GM12878 (cell line): ENCODE results near the gene PLCG2. TPM values are rescaled to one million over a fixed set of nuclear protein-coding genes. Genes with fewer than 3 reads are reported as not detected.
"Not testable (repeated sequence)": the region's sequence is repeated elsewhere in the genome, so short reads cannot be mapped to it uniquely, and the experiment has no call there.

ENCODE experiments used
- ATAC-seq: fragments of 200-7000 bp; cut with Tn5 transposase; 3 replicates; pipeline ENCODE4 v1.9.1; 2020; ENCODE audit warnings: mild to moderate bottlenecking, moderate library complexity
- BruUV-seq: library from RNA; stranded (reverse); fragments of 400-500 nt; replicated peaks from 2 replicates; lab custom pipeline; 2021; lab: Mats Ljungman, UMichigan
- CTCF ChIA-PET: fragments of 300-600 bp; sonication (Branson Sonifier 250); formaldehyde crosslinking; extraction: SDS; loops from one replicate; lab custom pipeline; 2021; ENCODE audit warnings: inconsistent platforms; lab: Yijun Ruan, JAX
- POLR2A ChIA-PET: fragments of 350-600 bp; formaldehyde crosslinking; extraction: SDS; loops from one replicate; lab custom pipeline; 2021; ENCODE audit warnings: inconsistent platforms; lab: Charles Lee
- RAD21 ChIA-PET: fragments of 300-600 bp; sonication (Branson Sonifier 250); formaldehyde crosslinking; loops from one replicate; lab custom pipeline; 2023; ENCODE audit warnings: antibody characterized with exemption; ENCODE audit not compliant: unreplicated experiment; lab: Charles Lee
- SMC1A ChIA-PET: fragments of 300-600 bp; sonication (Branson Sonifier 250); formaldehyde crosslinking; loops from one replicate; lab custom pipeline; 2023; ENCODE audit not compliant: unreplicated experiment, uncharacterized antibody; lab: Charles Lee
- DNase-seq: peaks from one replicate; pipeline ENCODE4 v3.0.0-alpha.2; 2011; ENCODE audit warnings: low read depth, low spot score
- FAIRE-seq: peaks from 3 replicates; lab custom pipeline; 2011; peaks lifted over from hg19 to GRCh38; lab: Jason Lieb, UNC
- H2AFZ ChIP-seq: 2 replicates; pipeline ENCODE4 v1.6.0; 2011; ENCODE audit warnings: low read depth, low read length, control low read depth; ENCODE audit not compliant: control insufficient read depth
- H3K27ac ChIP-seq: 2 replicates; pipeline ENCODE4 v1.5.1; 2011; ENCODE audit warnings: control low read depth; ENCODE audit not compliant: control insufficient read depth, insufficient read depth
- H3K27me3 ChIP-seq, 2 experiments: replicated peaks in 1 of 2; 2 replicates each; pipeline versions ENCODE4 v1.6.0 to v1.6.1; 2011; ENCODE audit warnings: low read length in 1 of 2; ENCODE audit not compliant: control insufficient read depth in 2 of 2, insufficient read depth in 2 of 2
- H3K36me3 ChIP-seq, 2 experiments: 2 replicates each; pipeline ENCODE4 v1.5.1; 2011; ENCODE audit warnings: low read length in 1 of 2; ENCODE audit not compliant: control insufficient read depth in 2 of 2, insufficient read depth in 2 of 2
- H3K4me1 ChIP-seq: 2 replicates; pipeline ENCODE4 v1.6.1; 2011; ENCODE audit warnings: mild to moderate bottlenecking, low read length, moderate library complexity, mixed read lengths; ENCODE audit not compliant: control insufficient read depth, insufficient read depth
- H3K4me2 ChIP-seq: 2 replicates; pipeline ENCODE4 v1.6.0; 2011; ENCODE audit warnings: control low read depth; ENCODE audit not compliant: control insufficient read depth, insufficient read depth
- H3K4me3 ChIP-seq: fragments of 200-600 bp; sonication (generic); 2 replicates; pipeline ENCODE4 v1.5.1; 2016
- H3K79me2 ChIP-seq: 2 replicates; pipeline ENCODE4 v1.6.0; 2011; ENCODE audit warnings: low read length; ENCODE audit not compliant: control insufficient read depth, insufficient read depth
- H3K9ac ChIP-seq: 2 replicates; pipeline ENCODE4 v1.8.0; 2011; ENCODE audit warnings: low read length, control low read depth, mixed read lengths; ENCODE audit not compliant: control insufficient read depth, insufficient read depth
- H3K9me3 ChIP-seq: replicated peaks from 3 replicates; pipeline ENCODE4 v1.5.1; 2011; ENCODE audit warnings: mild to moderate bottlenecking, low read length; ENCODE audit not compliant: control insufficient read depth, insufficient read depth
- H4K20me1 ChIP-seq: 2 replicates; pipeline ENCODE4 v1.6.0; 2011; ENCODE audit not compliant: control insufficient read depth, insufficient read depth
- EED ChIP-seq: sonication (generic); IDR thresholded peaks from 2 replicates; pipeline ENCODE4 v1.6.1; 2016; ENCODE audit warnings: antibody characterized with exemption, low read depth
- EZH2 ChIP-seq: IDR thresholded peaks from 2 replicates; pipeline ENCODE4 v1.6.1; 2012; ENCODE audit warnings: low read depth, mild to moderate bottlenecking, control low read depth, inconsistent platforms, low read length, borderline replicate concordance; ENCODE audit not compliant: control insufficient read depth
- FOXM1 ChIP-seq: IDR thresholded peaks from 2 replicates; pipeline ENCODE4 v1.6.1; 2012; ENCODE audit warnings: low read depth, mild to moderate bottlenecking, inconsistent platforms, low read length, moderate library complexity
- IKZF1 ChIP-seq: fragments of 450-650 bp; conservative IDR thresholded peaks from 2 replicates; pipeline ENCODE4 v1.6.1; 2017; ENCODE audit warnings: antibody characterized with exemption, mild to moderate bottlenecking
- NR2C1 ChIP-seq: fragments of 450-650 bp; IDR thresholded peaks from 2 replicates; pipeline ENCODE4 v1.6.1; 2017; ENCODE audit warnings: antibody characterized with exemption, mild to moderate bottlenecking, moderate library complexity
- RUNX3 ChIP-seq: IDR thresholded peaks from 2 replicates; pipeline ENCODE4 v1.6.1; 2012; ENCODE audit warnings: low read length, inconsistent platforms
- SREBF1 ChIP-seq: IDR thresholded peaks from 2 replicates; pipeline ENCODE4 v1.6.1; 2012; ENCODE audit warnings: mild to moderate bottlenecking, low read length
- ZNF384 ChIP-seq: IDR thresholded peaks from 2 replicates; pipeline ENCODE4 v1.6.1; 2012; ENCODE audit warnings: low read depth, mild to moderate bottlenecking, low read length, improper control_type of control experiment, borderline replicate concordance
- WGBS: methylation state at CpG from one replicate; pipeline ENCODE4 v1.1.6; 2016; ENCODE audit warnings: low lambda C conversion rate; ENCODE audit not compliant: insufficient replicate concordance, insufficient coverage; ENCODE audit errors: missing lambda C conversion rate; 5-methylcytosine and 5-hydroxymethylcytosine counted together
- in situ Hi-C: fragments of 300-500 bp; cut with MboI; formaldehyde crosslinking; loops from 9 replicates; pipeline ENCODE4 v1.14.3; 2018; ENCODE audit warnings: mixed read lengths
- intact Hi-C: fragments of 100-400 bp; cut with micrococcal nuclease; formaldehyde crosslinking; loops from one replicate; pipeline ENCODE4 v1.14.2; 2022; ENCODE audit not compliant: unreplicated experiment
- polyA plus RNA-seq, 11 experiments: library from polyadenylated mRNA; depleted of rRNA in 4 of 11; unstranded in 6 of 11; stranded (reverse) in 5 of 11; fragments of >200 nt; fragmentation: Nextera tagmentation in 4 of 11; fragmentation: Illumina TruSeq in 1 of 11; extraction: Ambion mirVana in 4 of 11; extraction: Trizol in 1 of 11; gene quantifications; 1 replicate in 1 of 11; 2 replicates in 10 of 11; pipeline versions ENCODE4 v1.2.1 to v1.2.3, GENCODE V29; 2011 to 2016; ENCODE audit warnings: inconsistent platforms in 2 of 11, missing spikeins in 2 of 11, low read depth in 1 of 11
- total RNA-seq, 4 experiments: library from RNA; depleted of rRNA in 3 of 4; stranded (reverse); fragments of >200 nt in 3 of 4; fragmentation: Illumina TruSeq in 1 of 4; extraction: Trizol in 1 of 4; gene quantifications; 2 replicates each; pipeline versions ENCODE4 v1.2.1 to v1.2.3, GENCODE V29; 2013 to 2021
- TF ChIP-seq, protein P1 (sequence below): IDR thresholded peaks from 2 replicates; pipeline ENCODE4 v1.6.1; 2011; ENCODE audit warnings: borderline replicate concordance, low read depth, mild to moderate bottlenecking, moderate library complexity, low read length; ENCODE audit not compliant: insufficient read depth, poor library complexity, severe bottlenecking
- TF ChIP-seq, protein P2 (sequence below): fragments of 450-650 bp; IDR thresholded peaks from 2 replicates; pipeline ENCODE4 v1.6.1; 2017; ENCODE audit warnings: mild to moderate bottlenecking, moderate library complexity

PLCG2 gene
- total and polyA plus RNA-seq, 10 of the 15 experiments (the other 5 are each of a cell fraction or from before 2014, with no cell fraction given) = 47.6 to 256 (median 149) TPM

DNA sequence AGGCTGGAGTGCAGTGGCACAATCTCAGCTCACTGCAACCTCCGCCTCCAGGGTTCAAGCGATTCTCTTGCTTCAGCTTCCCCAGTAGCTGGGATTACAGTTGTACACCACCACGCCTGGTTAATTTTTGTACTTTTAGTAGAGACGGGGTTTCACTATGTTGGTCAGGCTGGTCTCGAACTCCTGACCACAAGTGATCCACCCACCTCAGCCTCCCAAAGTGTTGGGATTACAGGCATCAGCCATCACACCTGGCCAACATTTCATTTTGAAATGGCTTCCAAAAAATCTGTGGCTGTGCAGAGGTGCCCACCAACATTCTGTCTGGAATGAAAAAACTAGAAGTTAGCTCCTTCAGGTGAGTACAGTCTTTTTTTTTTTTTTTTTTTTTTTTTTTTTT is 22.6 kb downstream of the PLCG2 start:
- ChIA-PET RAD21 (interaction anchor here (1.0 to 6.3 kb wide), 5 partner anchors 15 to 72 kb away, joined by 3 to 41 read pairs (median 4); no protein-coding TSS in a partner anchor), CTCF (interaction anchor here (1.6 to 2.4 kb wide), 4 partner anchors 15 to 84 kb away, joined by 4 to 8 read pairs (median 6); no protein-coding TSS in a partner anchor), POLR2A (interaction anchor here (1.0 kb wide), 3 partner anchors 12 to 17 kb away, joined by 3 read pairs; no protein-coding TSS in a partner anchor), SMC1A (interaction anchor here (1.0 to 8.3 kb wide), 8 partner anchors 16 to 72 kb away, joined by 3 to 86 read pairs (median 4); no protein-coding TSS in a partner anchor)
- H3K9me3 ChIP-seq = peaks cover 15% of the 10 kb centered on the region
- intact Hi-C loops = loop anchor here (5.0 kb wide), 1 partner anchor 851 kb away; no protein-coding TSS in a partner anchor
- H3K79me2 ChIP-seq = peaks cover 81% of the 10 kb centered on the region
- H3K4me1 ChIP-seq = peaks cover 65% of the 10 kb centered on the region
- BruUV-seq, H3K27me3 ChIP-seq, H2AFZ ChIP-seq, FAIRE-seq, H4K20me1 ChIP-seq, H3K9ac ChIP-seq, ATAC-seq, DNase-seq, in situ Hi-C loops: not testable (repeated sequence)
- TF ChIP-seq IKZF1 (0 out of 2 replicates have a peak, but pooled peaks have one; percentile 20), ZNF384 (0 out of 2 replicates have a peak, but pooled peaks have one; percentile 27), RUNX3 (peak; percentile 65), EED (peak; percentile 55)
- peak overlapping the region; percentile 51 for H3K27ac ChIP-seq
- peak overlapping the region; percentile 22; the same call in 1 of the 2 replicates for H3K4me2 ChIP-seq
- H3K4me3 ChIP-seq = 0 out of 2 replicates have a peak overlapping the region, but pooled peaks have one; percentile 11
- peaks cover 13 to 17% of the 10 kb centered on the region in 2 experiments for H3K36me3 ChIP-seq
- 18% methylated on average over 5 of the region's 5 CpGs for WGBS

DNA sequence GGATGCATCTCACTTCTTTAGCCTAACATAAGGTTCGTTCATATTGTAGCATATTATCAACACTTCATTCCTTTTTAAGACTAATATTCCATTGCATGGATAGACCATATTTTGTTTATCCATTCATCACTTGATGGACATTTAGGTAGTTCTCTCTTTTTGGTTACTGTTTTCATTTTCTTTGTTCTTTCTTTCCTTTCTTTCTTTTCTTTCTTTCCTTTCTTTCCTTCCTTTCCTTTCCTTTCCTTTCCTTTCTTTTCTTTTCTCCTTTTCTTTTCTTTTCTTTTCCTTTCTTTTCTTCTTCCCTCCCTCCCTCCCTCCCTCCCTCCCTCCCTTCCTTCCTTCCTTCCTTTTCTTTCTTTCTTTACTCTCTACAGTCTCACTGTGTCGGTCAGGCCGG is 24.2 kb downstream of the PLCG2 start:
- Histone ChIP-seq H3K36me3 (peaks cover 12 to 17% of the 10 kb centered on the region in 2 experiments), H3K9ac (no peak overlapping the region), H3K4me3 (peak overlapping the region; percentile 33; the same call in 1 of the 2 replicates), H4K20me1 (no peaks in the 10 kb centered on the region), H3K4me1 (peaks cover 65% of the 10 kb centered on the region), H3K27me3 (no peaks in the 10 kb centered on the region), H3K27ac (peak overlapping the region; percentile 88; the same call in 1 of the 2 replicates), H2AFZ (no peak overlapping the region), H3K4me2 (peak overlapping the region; percentile 32; the same call in 1 of the 2 replicates), H3K9me3 (peaks cover 15% of the 10 kb centered on the region), H3K79me2 (peaks cover 85% of the 10 kb centered on the region)
- FAIRE-seq (no peak), ATAC-seq (no peak), DNase-seq (no peak)
- ChIA-PET SMC1A (no interaction called here), POLR2A (interaction anchor here (0.6 kb wide), 1 partner anchor 53 kb away, joined by 3 read pairs; no protein-coding TSS in a partner anchor), RAD21 (no interaction called here), CTCF (no interaction called here)
- no TSS peak for BruUV-seq
- in situ Hi-C loops = no loop called here
- intact Hi-C loops = loop anchor here (5.0 kb wide), 1 partner anchor 849 kb away; no protein-coding TSS in a partner anchor
- WGBS = 96% methylated on average over 3 of the region's 3 CpGs
- TF ChIP-seq, protein P1, sequence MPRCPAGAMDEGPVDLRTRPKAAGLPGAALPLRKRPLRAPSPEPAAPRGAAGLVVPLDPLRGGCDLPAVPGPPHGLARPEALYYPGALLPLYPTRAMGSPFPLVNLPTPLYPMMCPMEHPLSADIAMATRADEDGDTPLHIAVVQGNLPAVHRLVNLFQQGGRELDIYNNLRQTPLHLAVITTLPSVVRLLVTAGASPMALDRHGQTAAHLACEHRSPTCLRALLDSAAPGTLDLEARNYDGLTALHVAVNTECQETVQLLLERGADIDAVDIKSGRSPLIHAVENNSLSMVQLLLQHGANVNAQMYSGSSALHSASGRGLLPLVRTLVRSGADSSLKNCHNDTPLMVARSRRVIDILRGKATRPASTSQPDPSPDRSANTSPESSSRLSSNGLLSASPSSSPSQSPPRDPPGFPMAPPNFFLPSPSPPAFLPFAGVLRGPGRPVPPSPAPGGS = no peak
- no peak for TF ChIP-seq FOXM1
- TF ChIP-seq SREBF1 = no peak
- TF ChIP-seq, protein P2, sequence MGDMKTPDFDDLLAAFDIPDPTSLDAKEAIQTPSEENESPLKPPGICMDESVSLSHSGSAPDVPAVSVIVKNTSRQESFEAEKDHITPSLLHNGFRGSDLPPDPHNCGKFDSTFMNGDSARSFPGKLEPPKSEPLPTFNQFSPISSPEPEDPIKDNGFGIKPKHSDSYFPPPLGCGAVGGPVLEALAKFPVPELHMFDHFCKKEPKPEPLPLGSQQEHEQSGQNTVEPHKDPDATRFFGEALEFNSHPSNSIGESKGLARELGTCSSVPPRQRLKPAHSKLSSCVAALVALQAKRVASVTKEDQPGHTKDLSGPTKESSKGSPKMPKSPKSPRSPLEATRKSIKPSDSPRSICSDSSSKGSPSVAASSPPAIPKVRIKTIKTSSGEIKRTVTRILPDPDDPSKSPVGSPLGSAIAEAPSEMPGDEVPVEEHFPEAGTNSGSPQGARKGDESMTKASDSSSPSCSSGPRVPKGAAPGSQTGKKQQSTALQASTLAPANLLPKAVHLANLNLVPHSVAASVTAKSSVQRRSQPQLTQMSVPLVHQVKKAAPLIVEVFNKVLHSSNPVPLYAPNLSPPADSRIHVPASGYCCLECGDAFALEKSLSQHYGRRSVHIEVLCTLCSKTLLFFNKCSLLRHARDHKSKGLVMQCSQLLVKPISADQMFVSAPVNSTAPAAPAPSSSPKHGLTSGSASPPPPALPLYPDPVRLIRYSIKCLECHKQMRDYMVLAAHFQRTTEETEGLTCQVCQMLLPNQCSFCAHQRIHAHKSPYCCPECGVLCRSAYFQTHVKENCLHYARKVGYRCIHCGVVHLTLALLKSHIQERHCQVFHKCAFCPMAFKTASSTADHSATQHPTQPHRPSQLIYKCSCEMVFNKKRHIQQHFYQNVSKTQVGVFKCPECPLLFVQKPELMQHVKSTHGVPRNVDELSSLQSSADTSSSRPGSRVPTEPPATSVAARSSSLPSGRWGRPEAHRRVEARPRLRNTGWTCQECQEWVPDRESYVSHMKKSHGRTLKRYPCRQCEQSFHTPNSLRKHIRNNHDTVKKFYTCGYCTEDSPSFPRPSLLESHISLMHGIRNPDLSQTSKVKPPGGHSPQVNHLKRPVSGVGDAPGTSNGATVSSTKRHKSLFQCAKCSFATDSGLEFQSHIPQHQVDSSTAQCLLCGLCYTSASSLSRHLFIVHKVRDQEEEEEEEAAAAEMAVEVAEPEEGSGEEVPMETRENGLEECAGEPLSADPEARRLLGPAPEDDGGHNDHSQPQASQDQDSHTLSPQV = no peak
- no peak for TF ChIP-seq EZH2
- TF ChIP-seq NR2C1 = no peak
